Thyroid gland (tissue), 4 donors: ENCODE results near the gene ACADM.

Experiments
- POLR2A ChIP-seq, 2 donors: fragments of 450-650 bp; IDR thresholded peaks; one replicate each; pipeline ENCODE4 v1.6.1; 2017; ENCODE audit warnings: antibody characterized with exemption in 2 of 2, mild to moderate bottlenecking in 2 of 2, moderate library complexity in 1 of 2
- TF ChIP-seq, protein P1 (sequence below), 6 experiments: fragments of 200-600 bp in 3 of 6; fragments of 450-650 bp in 3 of 6; sonication (generic) in 3 of 6; IDR thresholded peaks; one replicate each; pipeline ENCODE4 v1.5.1; 2016 to 2019; ENCODE audit warnings: antibody characterized with exemption in 6 of 6, mild to moderate bottlenecking in 2 of 6, inconsistent platforms in 1 of 6, moderate library complexity in 1 of 6

DNA sequence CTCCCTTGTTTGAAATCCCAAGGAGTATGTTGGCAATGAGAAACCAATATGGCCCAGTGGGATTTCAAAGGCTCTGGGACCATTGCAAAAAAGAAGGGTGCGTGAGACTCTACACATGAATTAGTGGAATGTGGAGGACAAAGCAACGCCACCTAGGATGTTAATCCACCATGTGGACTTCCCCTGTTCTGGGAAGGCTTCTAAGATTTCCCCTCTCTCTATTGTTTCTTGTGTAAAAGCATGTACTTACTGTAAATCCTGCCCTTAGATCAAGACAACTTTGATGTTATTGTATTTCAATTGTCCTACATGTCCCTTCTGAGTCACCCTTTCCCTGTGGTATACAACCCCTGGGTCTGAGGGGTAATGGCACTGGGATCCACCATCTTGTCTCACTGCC is 4.7 kb upstream of the ACADM start:
- TF ChIP-seq, protein P1, sequence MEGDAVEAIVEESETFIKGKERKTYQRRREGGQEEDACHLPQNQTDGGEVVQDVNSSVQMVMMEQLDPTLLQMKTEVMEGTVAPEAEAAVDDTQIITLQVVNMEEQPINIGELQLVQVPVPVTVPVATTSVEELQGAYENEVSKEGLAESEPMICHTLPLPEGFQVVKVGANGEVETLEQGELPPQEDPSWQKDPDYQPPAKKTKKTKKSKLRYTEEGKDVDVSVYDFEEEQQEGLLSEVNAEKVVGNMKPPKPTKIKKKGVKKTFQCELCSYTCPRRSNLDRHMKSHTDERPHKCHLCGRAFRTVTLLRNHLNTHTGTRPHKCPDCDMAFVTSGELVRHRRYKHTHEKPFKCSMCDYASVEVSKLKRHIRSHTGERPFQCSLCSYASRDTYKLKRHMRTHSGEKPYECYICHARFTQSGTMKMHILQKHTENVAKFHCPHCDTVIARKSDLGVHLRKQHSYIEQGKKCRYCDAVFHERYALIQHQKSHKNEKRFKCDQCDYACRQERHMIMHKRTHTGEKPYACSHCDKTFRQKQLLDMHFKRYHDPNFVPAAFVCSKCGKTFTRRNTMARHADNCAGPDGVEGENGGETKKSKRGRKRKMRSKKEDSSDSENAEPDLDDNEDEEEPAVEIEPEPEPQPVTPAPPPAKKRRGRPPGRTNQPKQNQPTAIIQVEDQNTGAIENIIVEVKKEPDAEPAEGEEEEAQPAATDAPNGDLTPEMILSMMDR (IDR thresholded peaks at IDR 0.05) = no peak
- no peak for TF ChIP-seq POLR2A (IDR thresholded peaks at IDR 0.05)
